ENCODE results near the gene PCDHGB2. TPM values are rescaled to one million over a fixed set of nuclear protein-coding genes. Genes with fewer than 3 reads are reported as not detected.
"Not testable (repeated sequence)": the region's sequence is repeated elsewhere in the genome, so short reads cannot be mapped to it uniquely, and the experiment has no call there.

The PCDHGB2 gene
- polyA plus RNA-seq, 1 donor (not counting 4 experiments of a cell fraction or from before 2014, with no cell fraction given): 0.12 TPM

DNA sequence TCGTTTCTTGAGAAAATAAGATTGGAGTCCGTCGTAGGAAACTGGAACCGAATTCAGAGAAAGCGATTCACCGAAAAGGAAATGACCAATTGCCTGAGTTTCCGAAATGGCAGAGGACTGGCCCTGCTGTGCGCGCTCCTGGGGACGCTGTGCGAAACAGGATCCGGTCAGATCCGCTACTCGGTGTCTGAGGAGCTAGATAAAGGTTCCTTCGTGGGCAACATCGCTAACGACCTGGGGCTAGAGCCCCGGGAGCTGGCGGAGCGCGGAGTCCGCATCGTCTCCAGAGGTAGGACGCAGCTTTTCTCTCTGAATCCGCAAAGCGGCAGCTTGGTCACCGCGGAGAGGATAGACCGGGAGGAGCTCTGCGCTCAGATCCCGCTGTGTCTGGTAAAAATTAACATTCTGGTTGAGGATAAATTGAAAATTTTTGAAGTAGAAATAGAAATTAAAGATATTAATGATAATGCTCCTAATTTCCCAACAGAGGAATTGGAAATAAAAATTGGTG is 15.8 kb upstream of the PCDHGB2 start:
- Histone ChIP-seq H3K9ac (ENCODE audit: control insufficient read depth, extremely low read depth, insufficient read depth, low read length) (no peak overlapping the region), H3K27ac (ENCODE audit: control insufficient read depth, insufficient read depth, low read length) (no peak overlapping the region), H3K36me3 (ENCODE audit: control insufficient read depth in 2 of 2, extremely low read depth in 1 of 2, insufficient read depth in 2 of 2, low read length in 2 of 2) (no peaks in the 10 kb centered on the region), H4K20me1 (ENCODE audit: control insufficient read depth, extremely low read depth, insufficient read depth, low read length) (no peaks in the 10 kb centered on the region), H3K9me3 (ENCODE audit: control insufficient read depth, low read depth, low read length) (peaks cover 14% of the 10 kb centered on the region), H3K79me2 (ENCODE audit: control insufficient read depth, insufficient read depth, low read length) (no peaks in the 10 kb centered on the region), H3K4me1 (ENCODE audit: control insufficient read depth, extremely low read depth, insufficient read depth, low read length) (no peaks in the 10 kb centered on the region), H3K9me1 (ENCODE audit: control insufficient read depth, extremely low read depth, insufficient read depth, low read length) (no peaks in the 10 kb centered on the region), H2AFZ (ENCODE audit: control insufficient read depth, low read length) (peak overlapping the region; percentile 26), H3K4me2 (ENCODE audit: control insufficient read depth, extremely low read depth, insufficient read depth, low read depth, low read length) (peak overlapping the region; percentile 14), H3K4me3 (ENCODE audit: control insufficient read depth in 2 of 3, extremely low read depth in 1 of 3, insufficient read depth in 2 of 3, low read depth in 1 of 3, low read length in 3 of 3) (peak overlapping the region in 1 of 3 experiments; percentile 13), H3K27me3 (ENCODE audit: control insufficient read depth, extremely low read depth, insufficient read depth, low read length) (peaks cover 6% of the 10 kb centered on the region)
- FAIRE-seq: no peak
- no peak for TF ChIP-seq EZH2 (IDR thresholded peaks at IDR 0.05; ENCODE audit: low read length)
- TF ChIP-seq, protein P1, sequence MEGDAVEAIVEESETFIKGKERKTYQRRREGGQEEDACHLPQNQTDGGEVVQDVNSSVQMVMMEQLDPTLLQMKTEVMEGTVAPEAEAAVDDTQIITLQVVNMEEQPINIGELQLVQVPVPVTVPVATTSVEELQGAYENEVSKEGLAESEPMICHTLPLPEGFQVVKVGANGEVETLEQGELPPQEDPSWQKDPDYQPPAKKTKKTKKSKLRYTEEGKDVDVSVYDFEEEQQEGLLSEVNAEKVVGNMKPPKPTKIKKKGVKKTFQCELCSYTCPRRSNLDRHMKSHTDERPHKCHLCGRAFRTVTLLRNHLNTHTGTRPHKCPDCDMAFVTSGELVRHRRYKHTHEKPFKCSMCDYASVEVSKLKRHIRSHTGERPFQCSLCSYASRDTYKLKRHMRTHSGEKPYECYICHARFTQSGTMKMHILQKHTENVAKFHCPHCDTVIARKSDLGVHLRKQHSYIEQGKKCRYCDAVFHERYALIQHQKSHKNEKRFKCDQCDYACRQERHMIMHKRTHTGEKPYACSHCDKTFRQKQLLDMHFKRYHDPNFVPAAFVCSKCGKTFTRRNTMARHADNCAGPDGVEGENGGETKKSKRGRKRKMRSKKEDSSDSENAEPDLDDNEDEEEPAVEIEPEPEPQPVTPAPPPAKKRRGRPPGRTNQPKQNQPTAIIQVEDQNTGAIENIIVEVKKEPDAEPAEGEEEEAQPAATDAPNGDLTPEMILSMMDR (optimal IDR thresholded peaks at IDR 0.05 in 1 of 3, IDR thresholded peaks at IDR 0.05 in 1 of 3, conservative IDR thresholded peaks at IDR 0.05 in 1 of 3; ENCODE audit: extremely low read depth in 1 of 3, insufficient read depth in 2 of 3, low read length in 3 of 3): no peak
- no peak for DNase-seq (ENCODE audit: low read depth, low spot score)
- dilution Hi-C loops (cut with MboI; ENCODE audit: extremely low pct_ligation_motif_present, low sequenced_read_pairs): no loop called here

DNA sequence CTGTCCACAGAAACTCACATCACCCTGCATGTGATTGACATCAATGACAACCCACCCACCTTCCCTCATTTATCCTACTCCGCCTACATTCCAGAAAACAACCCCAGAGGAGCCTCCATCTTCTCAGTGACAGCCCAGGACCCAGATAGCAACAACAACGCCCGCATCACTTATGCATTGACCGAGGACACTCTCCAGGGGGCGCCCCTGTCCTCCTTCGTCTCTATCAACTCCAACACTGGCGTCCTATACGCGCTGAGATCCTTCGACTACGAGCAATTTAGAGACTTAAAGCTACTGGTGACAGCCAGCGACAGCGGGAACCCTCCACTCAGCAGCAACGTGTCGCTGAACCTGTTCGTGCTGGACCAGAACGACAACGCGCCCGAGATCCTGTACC is 14.5 kb upstream of the PCDHGB2 start:
- no peak for FAIRE-seq

DNA sequence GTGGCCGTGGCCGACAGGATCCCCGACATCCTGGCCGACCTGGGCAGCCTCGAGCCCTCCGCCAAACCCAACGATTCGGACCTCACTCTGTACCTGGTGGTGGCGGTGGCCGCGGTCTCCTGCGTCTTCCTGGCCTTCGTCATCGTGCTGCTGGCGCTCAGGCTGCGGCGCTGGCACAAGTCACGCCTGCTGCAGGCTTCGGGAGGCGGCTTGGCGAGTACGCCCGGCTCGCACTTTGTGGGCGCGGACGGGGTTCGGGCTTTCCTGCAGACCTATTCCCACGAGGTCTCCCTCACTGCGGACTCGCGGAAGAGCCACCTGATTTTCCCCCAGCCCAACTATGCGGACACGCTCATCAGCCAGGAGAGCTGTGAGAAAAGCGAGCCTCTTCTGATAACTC is 13.8 kb upstream of the PCDHGB2 start:
- H3K9me1 ChIP-seq (ENCODE audit: control insufficient read depth, extremely low read depth, insufficient read depth, low read length); H3K9ac ChIP-seq (ENCODE audit: control insufficient read depth, extremely low read depth, insufficient read depth, low read length); H3K9me3 ChIP-seq (ENCODE audit: control insufficient read depth, low read depth, low read length); H2AFZ ChIP-seq (ENCODE audit: control insufficient read depth, low read length); H3K36me3 ChIP-seq (ENCODE audit: control insufficient read depth in 2 of 2, extremely low read depth in 1 of 2, insufficient read depth in 2 of 2, low read length in 2 of 2); H3K79me2 ChIP-seq (ENCODE audit: control insufficient read depth, insufficient read depth, low read length); dilution Hi-C loops (cut with MboI; ENCODE audit: extremely low pct_ligation_motif_present, low sequenced_read_pairs); FAIRE-seq; H4K20me1 ChIP-seq (ENCODE audit: control insufficient read depth, extremely low read depth, insufficient read depth, low read length); H3K27ac ChIP-seq (ENCODE audit: control insufficient read depth, insufficient read depth, low read length); DNase-seq (ENCODE audit: low read depth, low spot score); H3K4me3 ChIP-seq (ENCODE audit: control insufficient read depth in 2 of 3, extremely low read depth in 1 of 3, insufficient read depth in 2 of 3, low read depth in 1 of 3, low read length in 3 of 3); H3K27me3 ChIP-seq (ENCODE audit: control insufficient read depth, extremely low read depth, insufficient read depth, low read length); H3K4me2 ChIP-seq (ENCODE audit: control insufficient read depth, extremely low read depth, insufficient read depth, low read depth, low read length); H3K4me1 ChIP-seq (ENCODE audit: control insufficient read depth, extremely low read depth, insufficient read depth, low read length): not testable (repeated sequence)

More for the DNA sequence above, 14.5 kb upstream of the PCDHGB2 start:
- H3K9me3 ChIP-seq (ENCODE audit: control insufficient read depth, low read depth, low read length): peaks cover 10% of the 10 kb centered on the region
- no peak for DNase-seq (ENCODE audit: low read depth, low spot score)
- H3K9me1 ChIP-seq (ENCODE audit: control insufficient read depth, extremely low read depth, insufficient read depth, low read length): no peaks in the 10 kb centered on the region
- H3K4me3 ChIP-seq (ENCODE audit: control insufficient read depth in 2 of 3, extremely low read depth in 1 of 3, insufficient read depth in 2 of 3, low read depth in 1 of 3, low read length in 3 of 3): no peak overlapping the region
- no peaks in the 10 kb centered on the region for H3K36me3 ChIP-seq (ENCODE audit: control insufficient read depth in 2 of 2, extremely low read depth in 1 of 2, insufficient read depth in 2 of 2, low read length in 2 of 2)
- dilution Hi-C loops (cut with MboI; ENCODE audit: extremely low pct_ligation_motif_present, low sequenced_read_pairs): no loop called here
- no peaks in the 10 kb centered on the region for H4K20me1 ChIP-seq (ENCODE audit: control insufficient read depth, extremely low read depth, insufficient read depth, low read length)
- H3K79me2 ChIP-seq (ENCODE audit: control insufficient read depth, insufficient read depth, low read length): no peaks in the 10 kb centered on the region
- no peak overlapping the region for H3K9ac ChIP-seq (ENCODE audit: control insufficient read depth, extremely low read depth, insufficient read depth, low read length)
- no peak overlapping the region for H3K27ac ChIP-seq (ENCODE audit: control insufficient read depth, insufficient read depth, low read length)
- no peaks in the 10 kb centered on the region for H3K4me1 ChIP-seq (ENCODE audit: control insufficient read depth, extremely low read depth, insufficient read depth, low read length)
- TF ChIP-seq, protein P1 (optimal IDR thresholded peaks at IDR 0.05 in 1 of 3, IDR thresholded peaks at IDR 0.05 in 1 of 3, conservative IDR thresholded peaks at IDR 0.05 in 1 of 3; ENCODE audit: extremely low read depth in 1 of 3, insufficient read depth in 2 of 3, low read length in 3 of 3): no peak
- TF ChIP-seq EZH2 (IDR thresholded peaks at IDR 0.05; ENCODE audit: low read length): no peak
- no peak overlapping the region for H2AFZ ChIP-seq (ENCODE audit: control insufficient read depth, low read length)
- H3K27me3 ChIP-seq (ENCODE audit: control insufficient read depth, extremely low read depth, insufficient read depth, low read length): no peaks in the 10 kb centered on the region
- no peak overlapping the region for H3K4me2 ChIP-seq (ENCODE audit: control insufficient read depth, extremely low read depth, insufficient read depth, low read depth, low read length)
